PFSK-1 (cell line): Measurements from ENCODE around the gene ADGRL2.

Experiments used
- FOXP2 ChIP-seq: optimal IDR thresholded peaks from 2 replicates; pipeline ENCODE3; 2011; ENCODE audit warnings: borderline replicate concordance, control low read depth, inconsistent platforms; ENCODE audit not compliant: insufficient read depth; ENCODE audit errors: extremely low read length, extremely low read depth
- POLR2AphosphoS5 ChIP-seq: IDR thresholded peaks from 2 replicates; pipeline ENCODE4 v1.6.1; 2012; ENCODE audit warnings: low read depth, mild to moderate bottlenecking, control low read depth, low read length, moderate library complexity
- SIN3A ChIP-seq: IDR thresholded peaks from 2 replicates; pipeline ENCODE4 v1.6.1; 2012; ENCODE audit warnings: mild to moderate bottlenecking, low read length, moderate library complexity, borderline replicate concordance; ENCODE audit not compliant: insufficient read depth
- TAF1 ChIP-seq: IDR thresholded peaks from 2 replicates; pipeline ENCODE4 v1.6.1; 2012; ENCODE audit warnings: low read length, control low read depth, borderline replicate concordance; ENCODE audit not compliant: insufficient read depth
- TF ChIP-seq, protein P1 (sequence below), 2 experiments: IDR thresholded peaks; 2 replicates each; pipeline versions ENCODE4 v1.6.1 to v1.8.0; 2011 to 2012; ENCODE audit warnings: low read depth in 2 of 2, low read length in 2 of 2, control low read depth in 1 of 2, inconsistent platforms in 1 of 2, mild to moderate bottlenecking in 1 of 2, moderate library complexity in 1 of 2; ENCODE audit not compliant: insufficient read depth in 1 of 2

Gene ADGRL2

DNA sequence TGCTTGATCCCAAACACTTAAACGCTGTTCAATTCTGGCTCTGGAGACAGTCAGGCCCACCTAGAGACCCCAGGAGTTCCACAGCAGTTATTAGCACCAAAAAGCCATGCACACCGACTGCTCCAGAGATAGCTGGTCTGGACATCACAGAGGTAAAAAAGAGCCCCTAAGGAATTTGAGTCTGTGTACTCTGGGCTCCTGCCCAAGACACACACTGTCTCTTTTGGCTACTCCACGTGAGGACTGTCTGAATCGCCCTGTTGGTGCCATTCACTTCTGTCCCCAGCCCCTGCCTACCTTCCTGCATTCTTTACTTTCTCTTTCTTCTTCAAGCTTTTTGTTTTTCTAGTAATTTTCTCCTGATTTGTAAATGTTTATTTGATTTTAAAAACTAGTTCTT lies 197.4 kb downstream of the ADGRL2 start:
- TF ChIP-seq POLR2AphosphoS5 (no peak), SIN3A (no peak), TAF1 (no peak), FOXP2 (no peak)
- TF ChIP-seq, protein P1, sequence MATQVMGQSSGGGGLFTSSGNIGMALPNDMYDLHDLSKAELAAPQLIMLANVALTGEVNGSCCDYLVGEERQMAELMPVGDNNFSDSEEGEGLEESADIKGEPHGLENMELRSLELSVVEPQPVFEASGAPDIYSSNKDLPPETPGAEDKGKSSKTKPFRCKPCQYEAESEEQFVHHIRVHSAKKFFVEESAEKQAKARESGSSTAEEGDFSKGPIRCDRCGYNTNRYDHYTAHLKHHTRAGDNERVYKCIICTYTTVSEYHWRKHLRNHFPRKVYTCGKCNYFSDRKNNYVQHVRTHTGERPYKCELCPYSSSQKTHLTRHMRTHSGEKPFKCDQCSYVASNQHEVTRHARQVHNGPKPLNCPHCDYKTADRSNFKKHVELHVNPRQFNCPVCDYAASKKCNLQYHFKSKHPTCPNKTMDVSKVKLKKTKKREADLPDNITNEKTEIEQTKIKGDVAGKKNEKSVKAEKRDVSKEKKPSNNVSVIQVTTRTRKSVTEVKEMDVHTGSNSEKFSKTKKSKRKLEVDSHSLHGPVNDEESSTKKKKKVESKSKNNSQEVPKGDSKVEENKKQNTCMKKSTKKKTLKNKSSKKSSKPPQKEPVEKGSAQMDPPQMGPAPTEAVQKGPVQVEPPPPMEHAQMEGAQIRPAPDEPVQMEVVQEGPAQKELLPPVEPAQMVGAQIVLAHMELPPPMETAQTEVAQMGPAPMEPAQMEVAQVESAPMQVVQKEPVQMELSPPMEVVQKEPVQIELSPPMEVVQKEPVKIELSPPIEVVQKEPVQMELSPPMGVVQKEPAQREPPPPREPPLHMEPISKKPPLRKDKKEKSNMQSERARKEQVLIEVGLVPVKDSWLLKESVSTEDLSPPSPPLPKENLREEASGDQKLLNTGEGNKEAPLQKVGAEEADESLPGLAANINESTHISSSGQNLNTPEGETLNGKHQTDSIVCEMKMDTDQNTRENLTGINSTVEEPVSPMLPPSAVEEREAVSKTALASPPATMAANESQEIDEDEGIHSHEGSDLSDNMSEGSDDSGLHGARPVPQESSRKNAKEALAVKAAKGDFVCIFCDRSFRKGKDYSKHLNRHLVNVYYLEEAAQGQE (IDR thresholded peaks at IDR 0.05; ENCODE audit: insufficient read depth in 1 of 2, low read depth in 2 of 2, low read length in 2 of 2), result no peak

DNA sequence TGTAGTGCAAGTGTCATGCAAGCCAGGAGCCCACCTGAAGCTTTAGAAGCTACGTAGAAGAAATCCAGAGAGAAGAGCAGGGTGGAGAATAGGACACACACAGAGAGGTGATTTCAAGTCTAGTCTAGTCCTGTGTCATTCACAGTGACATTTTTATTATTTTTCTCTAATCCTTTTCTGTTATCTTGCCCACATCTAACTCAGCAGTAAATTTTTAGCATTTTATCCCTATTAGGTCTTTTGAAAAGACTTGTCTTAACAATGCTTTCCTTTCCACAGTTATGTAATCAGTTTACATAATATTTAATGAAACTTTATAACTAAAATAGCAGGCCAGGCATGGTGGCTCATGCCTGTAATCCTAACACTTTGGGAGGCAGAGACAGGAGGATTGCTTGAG lies 198.6 kb downstream of the ADGRL2 start:
- TF ChIP-seq TAF1 (no peak), FOXP2 (no peak), POLR2AphosphoS5 (no peak)

GRCh38 chr1:82000221-82000620 lies 199.5 kb downstream of the ADGRL2 start:
- no peak for TF ChIP-seq TAF1

GRCh38 chr1:82001345-82001744 lies 200.6 kb downstream of the ADGRL2 start:
- TF ChIP-seq TAF1 (no peak), SIN3A (no peak), FOXP2 (no peak), POLR2AphosphoS5 (no peak)
- TF ChIP-seq, protein P1 (IDR thresholded peaks at IDR 0.05; ENCODE audit: insufficient read depth in 1 of 2, low read depth in 2 of 2, low read length in 2 of 2), result no peak

DNA sequence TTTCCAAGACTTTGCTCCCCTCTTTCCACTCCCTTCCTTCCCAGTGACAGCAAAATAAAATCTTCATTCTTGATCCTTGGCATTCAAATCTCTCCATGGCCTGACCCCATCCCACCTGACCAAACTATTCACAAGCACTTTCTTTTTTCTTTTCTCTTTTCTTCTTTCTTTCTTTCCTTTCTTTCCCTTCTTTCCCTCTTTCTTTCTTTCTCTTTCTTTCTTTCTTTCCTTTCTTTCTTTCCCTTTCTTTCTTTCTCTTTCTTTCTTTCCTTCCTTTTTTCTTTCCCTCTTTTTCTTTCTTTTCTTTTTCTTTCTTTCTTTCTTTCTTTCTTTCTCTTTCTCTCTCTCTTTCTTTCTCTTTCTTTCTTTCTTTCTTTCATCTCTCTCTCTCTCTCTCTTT lies 207.1 kb downstream of the ADGRL2 start:
- TF ChIP-seq, protein P1 (IDR thresholded peaks at IDR 0.05; ENCODE audit: insufficient read depth in 1 of 2, low read depth in 2 of 2, low read length in 2 of 2), result no peak
- TF ChIP-seq FOXP2 (no peak), POLR2AphosphoS5 (no peak), SIN3A (no peak), TAF1 (no peak)

- TF ChIP-seq FOXP2, result no peak
- TF ChIP-seq POLR2AphosphoS5, result no peak
- no peak for TF ChIP-seq SIN3A
- TF ChIP-seq, protein P1 (IDR thresholded peaks at IDR 0.05; ENCODE audit: insufficient read depth in 1 of 2, low read depth in 2 of 2, low read length in 2 of 2), result no peak
- no peak for TF ChIP-seq TAF1
Observed at GRCh38 chr1:82013702-82014101, 213.0 kb downstream of the ADGRL2 start.
